ENCODE measurements around the gene CIDEB.

GRCh38 chr14:24304019-24304387 lies 3.8 kb downstream of the CIDEB start:
- TF ChIP-seq CTCF (IDR thresholded peaks at IDR 0.05 in 2 of 3, conservative IDR thresholded peaks at IDR 0.05 in 1 of 3; ENCODE audit: borderline replicate concordance in 1 of 3, insufficient read depth in 1 of 3, low read depth in 2 of 3, low read length in 2 of 3) = no peak
- TF ChIP-seq POLR2A (IDR thresholded peaks at IDR 0.05; ENCODE audit: borderline replicate concordance, extremely low read depth, insufficient read depth, insufficient read length) = no peak
- no peak for TF ChIP-seq POLR2AphosphoS5 (IDR thresholded peaks at IDR 0.05; ENCODE audit: low read depth, low read length)
- TF ChIP-seq CBX3 (IDR thresholded peaks at IDR 0.05; ENCODE audit: low read depth) = no peak
- TF ChIP-seq EZH2 (IDR thresholded peaks at IDR 0.05) = no peak
- TF ChIP-seq ATF3 (IDR thresholded peaks at IDR 0.05) = no peak
- no peak for TF ChIP-seq CEBPB (IDR thresholded peaks at IDR 0.05; ENCODE audit: low read depth)
- no peak for TF ChIP-seq EZH2phosphoT487 (IDR thresholded peaks at IDR 0.05; ENCODE audit: borderline replicate concordance)
- TF ChIP-seq ELF1 (IDR thresholded peaks at IDR 0.05; ENCODE audit: borderline replicate concordance, low read depth) = no peak
- TF ChIP-seq SIN3A (IDR thresholded peaks at IDR 0.05; ENCODE audit: low read depth) = no peak
- no peak for TF ChIP-seq ZFX (IDR thresholded peaks at IDR 0.05)
- TF ChIP-seq ZBTB33 (IDR thresholded peaks at IDR 0.05; ENCODE audit: extremely low read depth, insufficient replicate concordance, low read length) = no peak
- no peak for TF ChIP-seq SRF (IDR thresholded peaks at IDR 0.05; ENCODE audit: low read depth)

Data from HCT116 (cell line).